ENCODE results near the gene PTTG1IP.

GRCh38 chr21:44904141-44904923, 30.8 kb upstream of the PTTG1IP start:
- TF ChIP-seq CTCF (IDR thresholded peaks at IDR 0.05) (no peak), POLR2A (IDR thresholded peaks at IDR 0.05) (no peak)
